CD8-positive, alpha-beta memory T cell (primary cell): ENCODE results near the gene NUDT1. TPM values are rescaled to one million over a fixed set of nuclear protein-coding genes. Genes with fewer than 3 reads are reported as not detected.
A peak's percentile ranks its signal among the peaks of the same experiment; 100 is the strongest.

ENCODE experiments used
- CTCF ChIA-PET: fragments of 350-600 bp; sonication (Branson Sonifier 250); formaldehyde crosslinking; loops from one replicate; lab custom pipeline; 2021; ENCODE audit warnings: antibody characterized with exemption; lab: Charles Lee
- POLR2A ChIA-PET: fragments of 350-600 bp; sonication (Branson Sonifier 250); formaldehyde crosslinking; loops from one replicate; lab custom pipeline; 2021; ENCODE audit warnings: antibody characterized with exemption; lab: Charles Lee
- DNase-seq, 5 donors: peaks; one replicate each; pipeline versions ENCODE4 v3.0.0 to v3.0.0-alpha.2; 2020 to 2022; ENCODE audit warnings: mixed read lengths in 1 of 5
- H3K27ac ChIP-seq: one replicate; pipeline ENCODE4 v1.7.0; 2013; ENCODE audit warnings: low read depth, mild to moderate bottlenecking, low read length, moderate library complexity
- H3K27me3 ChIP-seq: 2 replicates; pipeline ENCODE4 v1.7.0; 2013; ENCODE audit warnings: low read length, mild to moderate bottlenecking; ENCODE audit not compliant: insufficient read depth, poor library complexity, severe bottlenecking
- H3K36me3 ChIP-seq: 2 replicates; pipeline ENCODE4 v1.7.0; 2013; ENCODE audit warnings: mild to moderate bottlenecking, low read length, moderate library complexity; ENCODE audit not compliant: insufficient read depth
- H3K4me1 ChIP-seq: 2 replicates; pipeline ENCODE4 v1.7.0; 2013; ENCODE audit warnings: mild to moderate bottlenecking, low read length, moderate library complexity; ENCODE audit not compliant: insufficient read depth
- H3K4me3 ChIP-seq: 2 replicates; pipeline ENCODE4 v1.7.0; 2013; ENCODE audit warnings: mild to moderate bottlenecking, low read length
- H3K9me3 ChIP-seq: 2 replicates; pipeline ENCODE4 v1.7.0; 2013; ENCODE audit warnings: mild to moderate bottlenecking, low read length
- H3K27ac Mint-ChIP-seq, 8 donors: one replicate each; pipeline ENCODE4 v1.8.0; 2020 to 2021; ENCODE audit warnings: mixed read lengths in 8 of 8, mild to moderate bottlenecking in 6 of 8, inconsistent platforms in 3 of 8, moderate library complexity in 3 of 8
- H3K27me3 Mint-ChIP-seq, 2 donors: one replicate each; pipeline ENCODE4 v1.8.0; 2020 to 2021; ENCODE audit warnings: mixed read lengths in 2 of 2, mild to moderate bottlenecking in 1 of 2, moderate library complexity in 1 of 2
- H3K36me3 Mint-ChIP-seq, 3 donors: one replicate each; pipeline ENCODE4 v1.8.0; 2020 to 2021; ENCODE audit warnings: mixed read lengths in 3 of 3, inconsistent platforms in 1 of 3, mild to moderate bottlenecking in 1 of 3
- H3K4me1 Mint-ChIP-seq, 3 donors: one replicate each; pipeline ENCODE4 v1.8.0; 2020 to 2021; ENCODE audit warnings: mixed read lengths in 3 of 3, inconsistent platforms in 1 of 3, mild to moderate bottlenecking in 1 of 3
- H3K4me3 Mint-ChIP-seq, 7 donors: one replicate each; pipeline ENCODE4 v1.8.0; 2020 to 2021; ENCODE audit warnings: mixed read lengths in 7 of 7, mild to moderate bottlenecking in 6 of 7, moderate library complexity in 4 of 7, inconsistent platforms in 2 of 7
- H3K9me3 Mint-ChIP-seq, 5 donors: one replicate each; pipeline ENCODE4 v1.8.0; 2020 to 2022; ENCODE audit warnings: mixed read lengths in 5 of 5, mild to moderate bottlenecking in 3 of 5, moderate library complexity in 2 of 5, inconsistent platforms in 1 of 5
- polyA plus RNA-seq: library from polyadenylated mRNA; unstranded; fragments of 300-500 nt; fragmentation: Illumina TruSeq; gene quantifications from one replicate; pipeline ENCODE4 v1.2.3, GENCODE V29; 2021
- total RNA-seq, 2 experiments: library from RNA; stranded (reverse); gene quantifications; one replicate each; pipeline ENCODE4 v1.2.3, GENCODE V29; 2021

Gene NUDT1
- total and polyA plus RNA-seq, 3 experiments from 2014 or later = 52.7 to 89.8 (median 83.1) TPM

DNA sequence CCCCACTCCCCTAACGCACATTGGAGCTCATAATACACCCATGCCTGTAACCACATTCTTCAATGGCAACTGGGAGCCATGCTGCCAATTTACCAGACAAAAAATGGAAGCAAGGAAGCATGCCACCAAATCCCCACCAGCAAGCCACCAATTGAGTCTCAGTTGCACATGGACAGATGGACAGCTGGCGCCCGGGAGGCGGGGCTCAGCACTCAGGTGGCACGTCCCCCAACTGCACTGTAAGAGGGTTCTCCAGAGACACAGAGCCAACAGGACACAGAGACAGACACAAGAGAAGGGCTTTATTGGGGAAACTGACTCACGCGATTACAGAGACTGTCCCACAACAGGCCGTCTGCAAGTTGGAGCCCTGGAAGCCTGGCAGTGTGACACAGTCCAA, 11.8 kb upstream of the NUDT1 start:
- DNase-seq = no peak
- Mint-ChIP-seq H3K4me3 (peak overlapping the region; percentile 8 to 84 (median 35)), H3K4me1 (peaks cover 29 to 54% (median 37%) of the 10 kb centered on the region in 3 donors), H3K9me3 (no peaks in the 10 kb centered on the region), H3K36me3 (peaks cover 0 to 53% (median 13%) of the 10 kb centered on the region in 3 donors), H3K27ac (peak overlapping the region in 1 of 8 donors; percentile 86), H3K27me3 (no peaks in the 10 kb centered on the region)
- Histone ChIP-seq H3K27me3 (no peaks in the 10 kb centered on the region), H3K4me3 (no peak overlapping the region), H3K36me3 (peaks cover 5% of the 10 kb centered on the region), H3K4me1 (peaks cover 28% of the 10 kb centered on the region), H3K27ac (no peak overlapping the region), H3K9me3 (no peaks in the 10 kb centered on the region)
- ChIA-PET POLR2A (no interaction called here), CTCF (no interaction called here)

DNA sequence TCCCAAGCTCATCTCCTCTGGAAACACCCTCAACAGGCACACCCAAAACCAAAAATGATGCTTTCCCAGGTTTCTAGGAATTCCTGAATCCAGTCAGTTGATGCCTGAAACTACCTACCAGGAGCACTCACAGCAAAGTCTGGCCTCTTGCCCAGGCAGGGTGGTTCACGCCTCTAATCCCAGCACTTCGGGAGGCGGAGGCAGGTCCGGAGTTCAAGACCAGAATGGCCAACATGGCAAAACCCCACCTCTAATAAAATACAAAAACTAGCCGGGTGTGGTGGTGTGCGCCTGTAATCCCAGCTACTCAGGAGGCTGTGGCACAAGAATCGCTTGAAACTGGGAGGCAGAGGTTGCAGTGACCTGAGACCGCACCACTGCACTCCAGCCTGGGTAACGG, 11.1 kb upstream of the NUDT1 start:
- Mint-ChIP-seq H3K4me3 (peak overlapping the region in 5 of 7 donors; percentile 8 to 61 (median 35)), H3K27me3 (no peaks in the 10 kb centered on the region), H3K27ac (peak overlapping the region in 2 of 8 donors; percentile 11 to 14), H3K9me3 (no peaks in the 10 kb centered on the region), H3K4me1 (peaks cover 33 to 49% (median 36%) of the 10 kb centered on the region in 3 donors), H3K36me3 (peaks cover 0 to 50% (median 13%) of the 10 kb centered on the region in 3 donors)
- ChIA-PET CTCF (no interaction called here), POLR2A (no interaction called here)
- H3K27ac ChIP-seq = no peak overlapping the region
- H3K9me3 ChIP-seq = no peaks in the 10 kb centered on the region
- peaks cover 28% of the 10 kb centered on the region for H3K4me1 ChIP-seq
- peaks cover 5% of the 10 kb centered on the region for H3K36me3 ChIP-seq
- no peak overlapping the region for H3K4me3 ChIP-seq
- DNase-seq = no peak
- no peaks in the 10 kb centered on the region for H3K27me3 ChIP-seq

DNA sequence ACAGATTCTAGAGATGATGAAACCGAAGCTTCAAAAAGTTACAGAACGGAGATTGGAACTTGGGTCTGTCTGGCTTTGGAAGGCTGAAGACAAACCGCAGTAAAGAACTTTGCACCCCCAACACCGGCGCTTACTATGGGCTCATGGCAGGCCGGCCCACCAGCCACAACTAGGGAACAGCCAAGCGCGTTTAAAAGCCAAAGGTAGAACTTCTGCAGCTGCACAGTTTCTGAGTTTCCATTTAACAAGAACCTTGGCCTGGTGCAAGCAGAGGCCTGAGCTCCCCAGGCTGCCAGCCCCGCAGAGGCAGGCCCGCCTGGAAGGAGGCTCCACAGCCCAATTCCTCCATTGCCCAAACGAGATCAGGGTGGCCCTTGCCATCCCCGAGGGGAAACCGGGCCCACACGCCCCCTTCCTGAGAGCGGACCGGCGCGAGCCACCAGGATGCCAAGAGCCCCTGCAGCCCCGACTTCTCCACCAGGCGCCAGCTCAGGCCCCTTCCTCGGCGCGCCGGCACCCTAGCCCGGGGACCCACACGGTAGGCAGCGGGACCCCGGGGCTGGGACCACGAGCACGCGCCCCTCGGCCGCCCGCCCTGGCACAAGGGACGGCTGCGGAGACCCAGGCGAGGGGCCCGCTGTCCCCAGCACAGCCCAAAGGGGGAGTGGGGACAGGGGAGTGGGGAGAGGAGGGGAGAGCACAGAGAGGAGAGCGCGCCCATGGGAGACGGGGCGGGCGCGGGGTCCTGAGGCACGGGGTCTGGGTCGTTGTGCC, 9.8 kb upstream of the NUDT1 start:
- Histone ChIP-seq H3K27ac (peak overlapping the region; percentile 59), H3K9me3 (no peaks in the 10 kb centered on the region), H3K27me3 (no peaks in the 10 kb centered on the region), H3K4me1 (peaks cover 28% of the 10 kb centered on the region), H3K4me3 (peak overlapping the region; percentile 97), H3K36me3 (peaks cover 5% of the 10 kb centered on the region)
- ChIA-PET CTCF (interaction anchor here (1.1 to 2.1 kb wide), 2 partner anchors 9 kb away, joined by 3 to 9 read pairs; no protein-coding TSS in a partner anchor), POLR2A (interaction anchor here (1.0 to 1.1 kb wide), 2 partner anchors 9 to 122 kb away, joined by 3 to 4 read pairs; partner anchors contain the start of genes EIF3B, MRM2 and NUDT1)
- Mint-ChIP-seq H3K9me3 (no peaks in the 10 kb centered on the region), H3K36me3 (peaks cover 0 to 44% (median 11%) of the 10 kb centered on the region in 3 donors), H3K4me3 (peak overlapping the region; percentile 86 to 96 (median 92)), H3K27me3 (no peaks in the 10 kb centered on the region), H3K27ac (peak overlapping the region in 7 of 8 donors; percentile 39 to 88 (median 78)), H3K4me1 (peaks cover 33 to 47% (median 35%) of the 10 kb centered on the region in 3 donors)
- DNase-seq = peak in 2 of 5 donors; percentile 13 to 17

DNA sequence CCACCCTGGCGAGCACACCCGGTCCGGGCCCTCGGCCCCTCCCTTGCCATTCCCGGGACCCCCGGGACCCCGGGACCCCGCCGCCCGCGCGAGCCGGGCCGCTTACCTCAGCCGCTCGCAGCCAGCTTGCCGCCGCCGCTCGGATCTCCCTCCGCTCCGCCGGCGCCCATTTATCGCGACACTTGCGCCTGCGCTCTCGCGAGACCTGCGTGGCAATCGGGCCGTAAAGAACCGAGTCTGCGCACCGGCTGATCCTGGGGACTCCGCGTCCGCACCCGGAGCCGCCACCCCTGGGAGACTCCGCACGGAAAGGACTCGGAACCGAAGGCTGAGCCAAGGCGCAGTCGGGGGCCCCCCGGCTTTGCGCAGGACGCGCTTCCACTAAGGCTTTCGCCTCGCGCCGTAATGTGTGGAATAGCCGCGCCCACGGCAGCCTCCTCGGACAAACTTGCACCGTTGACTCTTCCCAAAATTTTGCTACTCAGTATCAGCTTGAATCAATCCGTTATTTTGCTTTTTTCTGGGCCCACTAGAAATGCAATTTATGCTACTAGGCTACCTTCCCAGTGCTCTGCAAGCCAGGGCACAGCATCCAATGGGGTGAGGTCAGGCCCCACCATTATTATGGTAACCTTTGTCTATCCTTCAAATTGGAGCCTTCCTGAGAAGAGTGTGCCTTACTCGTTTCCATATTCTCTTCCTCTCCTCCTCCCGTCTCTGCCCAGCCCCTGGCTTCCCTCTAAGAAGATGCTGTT, 9.1 kb upstream of the NUDT1 start, which contains the start of gene MAD1L1:
MAD1L1 (minus strand) TSS at position 180 of the 755 bp plus-strand sequence. CDS start 2,812 bp downstream, outside the sequence.
- Histone ChIP-seq H3K9me3 (no peaks in the 10 kb centered on the region), H3K4me3 (peak within 1 kb of the TSS; percentile 97), H3K4me1 (peaks cover 28% of the 10 kb centered on the region), H3K36me3 (peaks cover 9% of the 10 kb centered on the region), H3K27ac (peak within 1 kb of the TSS; percentile 59), H3K27me3 (no peaks in the 10 kb centered on the region)
- H3K4me3 Mint-ChIP-seq = peak within 1 kb of the TSS; percentile 92 to 96 (median 94)
- peak; percentile 84 to 93 (median 86) for DNase-seq
- no peaks in the 10 kb centered on the region for H3K9me3 Mint-ChIP-seq
- H3K27ac Mint-ChIP-seq = peak within 1 kb of the TSS; percentile 73 to 96 (median 84)
- POLR2A ChIA-PET = interaction anchor here (1.0 to 1.1 kb wide), 2 partner anchors 8 to 121 kb away, joined by 3 to 4 read pairs; partner anchors contain the start of genes EIF3B, MRM2 and NUDT1
- no peaks in the 10 kb centered on the region for H3K27me3 Mint-ChIP-seq
- H3K4me1 Mint-ChIP-seq = peaks cover 32 to 49% (median 33%) of the 10 kb centered on the region in 3 donors
- CTCF ChIA-PET = interaction anchor here (1.1 to 2.1 kb wide), 2 partner anchors 8 to 9 kb away, joined by 3 to 9 read pairs; no protein-coding TSS in a partner anchor
- peaks cover 0 to 45% (median 11%) of the 10 kb centered on the region in 3 donors for H3K36me3 Mint-ChIP-seq

DNA sequence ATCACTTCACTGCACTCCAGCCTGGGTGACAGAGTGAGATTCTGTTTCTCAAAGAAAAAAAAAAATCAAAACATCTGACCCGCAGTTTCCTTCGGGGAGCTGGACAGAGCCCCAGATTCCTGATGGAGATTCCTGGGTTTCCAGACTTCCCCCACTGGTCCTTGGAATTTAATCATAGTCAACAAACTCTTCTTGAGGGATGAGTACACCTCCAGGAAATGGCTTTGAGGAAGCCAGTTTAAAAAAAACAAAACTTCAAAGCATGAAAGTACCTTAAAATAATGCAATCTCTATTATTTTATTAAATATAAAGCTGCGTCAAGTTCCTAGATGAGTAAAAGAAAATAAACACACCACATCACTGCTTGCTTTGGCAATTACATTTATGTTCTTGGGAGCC, 8.1 kb upstream of the NUDT1 start:
- Mint-ChIP-seq H3K27me3 (no peaks in the 10 kb centered on the region), H3K36me3 (peaks cover 0 to 49% (median 11%) of the 10 kb centered on the region in 3 donors), H3K4me3 (peak overlapping the region; percentile 60 to 96 (median 67)), H3K9me3 (no peaks in the 10 kb centered on the region), H3K4me1 (peaks cover 31 to 47% (median 33%) of the 10 kb centered on the region in 3 donors), H3K27ac (peak overlapping the region in 1 of 8 donors; percentile 54)
- POLR2A ChIA-PET = no interaction called here
- Histone ChIP-seq H3K4me3 (no peak overlapping the region), H3K27ac (no peak overlapping the region), H3K9me3 (no peaks in the 10 kb centered on the region), H3K36me3 (peaks cover 14% of the 10 kb centered on the region), H3K4me1 (peaks cover 28% of the 10 kb centered on the region), H3K27me3 (no peaks in the 10 kb centered on the region)
- CTCF ChIA-PET = no interaction called here
- DNase-seq = no peak

DNA sequence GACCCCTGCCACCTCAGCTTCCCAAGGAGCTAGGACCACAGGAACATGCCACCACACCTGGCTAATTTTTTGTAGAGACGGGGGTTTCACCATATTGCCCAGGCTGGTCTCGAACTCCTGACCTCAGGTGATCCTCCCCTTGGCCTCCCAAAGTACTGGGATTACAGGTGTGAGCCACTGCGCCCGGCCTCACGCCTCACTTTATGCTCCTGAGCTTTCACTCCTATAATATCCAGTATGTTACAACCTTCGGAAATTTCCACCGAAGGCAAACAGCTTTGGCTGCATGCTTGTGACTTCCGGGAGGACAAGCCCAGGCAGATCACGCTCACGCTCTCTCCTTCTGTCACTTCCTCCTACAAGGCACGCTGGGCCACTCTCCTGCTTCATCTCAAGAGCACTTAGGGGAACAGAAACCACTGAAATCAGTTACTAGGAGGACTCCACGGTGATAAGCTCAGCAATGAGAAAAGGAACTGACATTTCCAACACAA, 4.9 kb upstream of the NUDT1 start:
- peak overlapping the region in 1 of 7 donors; percentile 87 for H3K4me3 Mint-ChIP-seq
- H3K27ac Mint-ChIP-seq = peak overlapping the region in 1 of 8 donors; percentile 17
- H3K27me3 Mint-ChIP-seq = no peaks in the 10 kb centered on the region
- no peak for DNase-seq
- POLR2A ChIA-PET = no interaction called here
- no peaks in the 10 kb centered on the region for H3K9me3 ChIP-seq
- peaks cover 9% of the 10 kb centered on the region for H3K36me3 ChIP-seq
- CTCF ChIA-PET = no interaction called here
- no peak overlapping the region for H3K4me3 ChIP-seq
- H3K27me3 ChIP-seq = no peaks in the 10 kb centered on the region
- peaks cover 11% of the 10 kb centered on the region for H3K4me1 ChIP-seq
- peaks cover 0 to 52% (median 7%) of the 10 kb centered on the region in 3 donors for H3K36me3 Mint-ChIP-seq
- H3K4me1 Mint-ChIP-seq = peaks cover 13 to 36% (median 22%) of the 10 kb centered on the region in 3 donors
- H3K27ac ChIP-seq = no peak overlapping the region
- H3K9me3 Mint-ChIP-seq = no peaks in the 10 kb centered on the region

DNA sequence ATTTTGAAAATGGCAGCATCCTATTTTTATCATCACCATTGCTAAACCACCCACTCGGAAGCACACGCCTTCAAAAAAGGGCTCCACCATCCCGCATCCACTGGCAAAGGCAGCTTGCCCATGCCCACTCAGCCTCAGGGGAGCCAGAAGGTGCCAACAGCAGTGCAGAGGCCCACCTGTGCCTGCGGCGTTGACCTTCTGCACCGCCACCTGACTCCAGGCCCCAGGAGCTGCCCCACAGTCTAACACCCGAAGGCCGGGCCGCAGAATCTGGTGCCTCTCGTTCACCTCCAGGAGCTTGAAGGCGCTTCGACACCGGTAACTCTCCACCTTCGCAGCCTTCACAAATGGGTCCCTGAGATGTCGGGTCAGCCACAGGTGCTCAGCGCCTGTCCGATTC, 2.8 kb upstream of the NUDT1 start:
- Mint-ChIP-seq H3K4me1 (peaks cover 10 to 32% (median 25%) of the 10 kb centered on the region in 3 donors), H3K4me3 (peak overlapping the region in 3 of 7 donors; percentile 54 to 78 (median 75)), H3K27me3 (no peaks in the 10 kb centered on the region), H3K9me3 (no peaks in the 10 kb centered on the region), H3K36me3 (peaks cover 0 to 50% (median 7%) of the 10 kb centered on the region in 3 donors), H3K27ac (peak overlapping the region in 1 of 8 donors; percentile 68)
- CTCF ChIA-PET = interaction anchor here (0.8 to 1.7 kb wide), 2 partner anchors 9 to 109 kb away, joined by 3 to 4 read pairs; no protein-coding TSS in a partner anchor
- Histone ChIP-seq H3K9me3 (no peaks in the 10 kb centered on the region), H3K27ac (no peak overlapping the region), H3K36me3 (peaks cover 9% of the 10 kb centered on the region), H3K4me3 (no peak overlapping the region), H3K4me1 (peaks cover 13% of the 10 kb centered on the region), H3K27me3 (no peaks in the 10 kb centered on the region)
- no peak for DNase-seq
- POLR2A ChIA-PET = no interaction called here
